Endothelial cell of umbilical vein (primary cell): ENCODE data around the gene PXMP2. TPM values are rescaled to one million over a fixed set of nuclear protein-coding genes. Genes with fewer than 3 reads are reported as not detected.

Experiments used
- BruUV-seq: library from RNA; stranded (reverse); fragments of 400-500 nt; replicated peaks from 2 replicates; lab custom pipeline; 2021; lab: Mats Ljungman, UMichigan
- CTCF ChIA-PET: fragments of 300-600, 350-600 bp; sonication (Branson Sonifier 250); formaldehyde crosslinking; loops from one replicate; lab custom pipeline; 2021; ENCODE audit warnings: antibody characterized with exemption, inconsistent platforms; lab: Charles Lee
- POLR2A ChIA-PET: fragments of 300-600, 350-600 bp; sonication (Branson Sonifier 250); formaldehyde crosslinking; loops from one replicate; lab custom pipeline; 2021; ENCODE audit warnings: antibody characterized with exemption, inconsistent platforms; lab: Charles Lee
- DNase-seq: peaks from one replicate; pipeline ENCODE4 v3.0.0-alpha.2; 2011; ENCODE audit warnings: low read depth, low spot score
- FAIRE-seq: peaks from 2 replicates; lab custom pipeline; 2011; peaks lifted over from hg19 to GRCh38; lab: Jason Lieb, UNC
- H2AFZ ChIP-seq: 2 replicates; pipeline ENCODE4 v1.6.0; 2012; ENCODE audit warnings: low read depth, low read length, control low read depth, inconsistent platforms
- H3K27ac ChIP-seq: 2 replicates; pipeline ENCODE4 v1.5.1; 2011; ENCODE audit warnings: low read depth, mild to moderate bottlenecking, control low read depth, low read length, moderate library complexity; ENCODE audit not compliant: insufficient read depth
- H3K27me3 ChIP-seq, 2 experiments: 2 replicates each; pipeline versions ENCODE4 v1.6.0 to v1.6.1; 2011; ENCODE audit warnings: low read length in 2 of 2, mixed read lengths in 1 of 2; ENCODE audit not compliant: control insufficient read depth in 2 of 2, insufficient read depth in 2 of 2
- H3K36me3 ChIP-seq, 2 experiments: 2 replicates in 1 of 2; 3 replicates in 1 of 2; pipeline ENCODE4 v1.5.1; 2011; ENCODE audit warnings: low read length in 2 of 2, mild to moderate bottlenecking in 1 of 2, moderate library complexity in 1 of 2; ENCODE audit not compliant: control insufficient read depth in 2 of 2, insufficient read depth in 2 of 2; ENCODE audit errors: extremely low read depth in 1 of 2
- H3K4me1 ChIP-seq: 3 replicates; pipeline ENCODE4 v1.5.1; 2011; ENCODE audit warnings: mild to moderate bottlenecking, low read length; ENCODE audit not compliant: control insufficient read depth, insufficient read depth; ENCODE audit errors: extremely low read depth
- H3K4me2 ChIP-seq: 2 replicates; pipeline ENCODE4 v1.6.1; 2011; ENCODE audit warnings: low read length, control low read depth, mixed read lengths; ENCODE audit not compliant: insufficient read depth
- H3K4me3 ChIP-seq, 3 experiments: fragments of 200-600 bp in 1 of 3; sonication (generic), shearing (Covaris generic) in 1 of 3; replicated peaks in 1 of 3; 2 replicates each; pipeline ENCODE4 v1.5.1; 2011 to 2016; ENCODE audit warnings: control low read depth in 3 of 3, low read length in 3 of 3, mild to moderate bottlenecking in 2 of 3, inconsistent platforms in 1 of 3, low read depth in 1 of 3, moderate library complexity in 1 of 3; ENCODE audit not compliant: insufficient read depth in 1 of 3
- H3K79me2 ChIP-seq: 2 replicates; pipeline ENCODE4 v1.6.0; 2012; ENCODE audit warnings: low read length, inconsistent platforms; ENCODE audit not compliant: control insufficient read depth, insufficient read depth
- H3K9ac ChIP-seq: replicated peaks from 2 replicates; pipeline ENCODE3; 2011; ENCODE audit warnings: low read length, control low read depth; ENCODE audit not compliant: insufficient read depth; ENCODE audit errors: extremely low read depth
- H3K9me1 ChIP-seq: replicated peaks from 3 replicates; pipeline ENCODE4 v1.6.0; 2011; ENCODE audit warnings: mild to moderate bottlenecking, low read length; ENCODE audit not compliant: control insufficient read depth, insufficient read depth; ENCODE audit errors: extremely low read depth
- H3K9me3 ChIP-seq: replicated peaks from 2 replicates; pipeline ENCODE4 v1.5.1; 2012; ENCODE audit warnings: low read length, inconsistent platforms; ENCODE audit not compliant: control insufficient read depth, insufficient read depth
- H4K20me1 ChIP-seq: replicated peaks from 2 replicates; pipeline ENCODE3; 2011; ENCODE audit warnings: mild to moderate bottlenecking, low read length; ENCODE audit not compliant: control insufficient read depth, insufficient read depth; ENCODE audit errors: extremely low read depth
- CTCF ChIP-seq, 2 donors: IDR thresholded peaks; 1 replicate in 1 of 2; 2 replicates in 1 of 2; pipeline ENCODE4 v1.5.1; 2011; ENCODE audit warnings: low read length in 2 of 2, mild to moderate bottlenecking in 2 of 2, moderate library complexity in 2 of 2, control low read depth in 1 of 2, inconsistent platforms in 1 of 2, low read depth in 1 of 2; ENCODE audit not compliant: insufficient read depth in 1 of 2; ENCODE audit errors: extremely low read depth in 1 of 2
- EZH2 ChIP-seq: IDR thresholded peaks from 2 replicates; pipeline ENCODE4 v1.6.1; 2012; ENCODE audit warnings: borderline replicate concordance, low read depth, mild to moderate bottlenecking, moderate library complexity, low read length, inconsistent platforms; ENCODE audit not compliant: severe bottlenecking
- FOS ChIP-seq: IDR thresholded peaks from 2 replicates; pipeline ENCODE4 v1.6.1; 2011; ENCODE audit warnings: mild to moderate bottlenecking, low read length, moderate library complexity, borderline replicate concordance; ENCODE audit not compliant: insufficient read depth
- GATA2 ChIP-seq: IDR thresholded peaks from 2 replicates; pipeline ENCODE4 v1.7.0; 2011; ENCODE audit warnings: low read depth, mild to moderate bottlenecking, moderate library complexity, mixed read lengths, low read length; ENCODE audit not compliant: insufficient read length, insufficient read depth
- JUN ChIP-seq: IDR thresholded peaks from 2 replicates; pipeline ENCODE4 v1.6.1; 2011; ENCODE audit warnings: borderline replicate concordance, low read depth; ENCODE audit not compliant: insufficient read length, insufficient read depth
- MAX ChIP-seq: IDR thresholded peaks from 2 replicates; pipeline ENCODE4 v1.6.1; 2011; ENCODE audit not compliant: insufficient read depth, insufficient read length
- MYC ChIP-seq: IDR thresholded peaks from one replicate; pipeline ENCODE4 v1.6.1; 2011; ENCODE audit warnings: mild to moderate bottlenecking, low read depth, low read length
- POLR2A ChIP-seq: IDR thresholded peaks from 2 replicates; pipeline ENCODE4 v1.6.1; 2012; ENCODE audit warnings: low read depth, mild to moderate bottlenecking, control low read depth, low read length
- POLR2AphosphoS5 ChIP-seq: IDR thresholded peaks from 2 replicates; pipeline ENCODE4 v1.6.1; 2012; ENCODE audit warnings: low read depth, mild to moderate bottlenecking, control low read depth, low read length, moderate library complexity; ENCODE audit not compliant: insufficient read depth
- dilution Hi-C: fragments of 300-500 bp; cut with MboI; formaldehyde crosslinking; loops from one replicate; pipeline ENCODE4 v1.15.0; 2019; ENCODE audit warnings: low sequenced_read_pairs; ENCODE audit not compliant: extremely low pct_ligation_motif_present
- intact Hi-C: fragments of 100-400 bp; cut with micrococcal nuclease; formaldehyde crosslinking; loops from one replicate; pipeline ENCODE4 v1.10.0; 2022
- polyA plus RNA-seq, 4 experiments: library from polyadenylated mRNA; depleted of rRNA in 3 of 4; stranded (reverse) in 3 of 4; unstranded in 1 of 4; fragments of >200 nt; gene quantifications; 2 replicates each; pipeline versions ENCODE4 v1.2.1 to v1.2.3, GENCODE V29; 2011 to 2012; ENCODE audit warnings: missing spikeins in 1 of 4
- total RNA-seq: library from RNA; stranded (reverse); gene quantifications from 2 replicates; pipeline ENCODE4 v1.2.3, GENCODE V29; 2021

The PXMP2 gene
- total and polyA plus RNA-seq, 2 donors (not counting 3 experiments of a cell fraction or from before 2014, with no cell fraction given): 24.0 to 31.5 TPM

DNA sequence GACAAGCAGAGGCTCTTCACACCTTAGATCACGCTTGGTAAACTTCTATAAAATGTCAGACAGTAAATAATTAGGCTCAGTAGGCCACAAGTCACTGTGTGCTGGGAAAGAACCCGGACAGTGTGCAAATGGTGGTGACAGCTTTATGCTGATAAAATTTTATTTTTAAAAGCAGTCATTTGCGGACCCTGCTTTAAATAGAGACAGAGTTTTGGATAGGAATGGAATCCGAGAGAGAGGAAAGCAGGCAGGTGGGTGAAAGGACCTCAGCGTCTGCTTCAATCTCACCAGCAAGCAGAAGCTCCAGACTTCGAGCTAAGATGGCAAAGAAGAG is 52.9 kb downstream of the PXMP2 start:
- Histone ChIP-seq H3K27me3 (no peaks in the 10 kb centered on the region), H3K4me2 (no peak overlapping the region), H3K9ac (no peak overlapping the region), H3K4me3 (no peak overlapping the region), H2AFZ (no peak overlapping the region), H4K20me1 (no peaks in the 10 kb centered on the region), H3K27ac (no peak overlapping the region), H3K36me3 (peaks cover 33 to 62% of the 10 kb centered on the region in 2 experiments), H3K9me1 (no peaks in the 10 kb centered on the region), H3K9me3 (no peaks in the 10 kb centered on the region), H3K4me1 (no peaks in the 10 kb centered on the region), H3K79me2 (peaks cover 32% of the 10 kb centered on the region)
- no peak for TF ChIP-seq MAX
- TF ChIP-seq FOS: no peak
- no peak for TF ChIP-seq JUN
- no peak for TF ChIP-seq EZH2
- TF ChIP-seq POLR2AphosphoS5: no peak
- TF ChIP-seq MYC: no peak
- no peak for TF ChIP-seq GATA2
- no peak for TF ChIP-seq POLR2A
- no peak for TF ChIP-seq CTCF (IDR thresholded peaks at IDR 0.05; ENCODE audit: extremely low read depth in 1 of 2, insufficient read depth in 1 of 2, low read depth in 1 of 2, low read length in 2 of 2)
- FAIRE-seq (no peak), DNase-seq (no peak)
- intact Hi-C loops: no loop called here
- no TSS peak for BruUV-seq
- POLR2A ChIA-PET: no interaction called here
- dilution Hi-C loops: no loop called here
- CTCF ChIA-PET: interaction anchor here (1.3 kb wide), 1 partner anchor 22 kb away, joined by 4 read pairs; no protein-coding TSS in a partner anchor
